Measurements from ENCODE around the gene TMEM50B. TPM values are rescaled to one million over a fixed set of nuclear protein-coding genes. Genes with fewer than 3 reads are reported as not detected.

TMEM50B gene
- total and polyA plus RNA-seq, 2 experiments from 2014 or later: 25.1 to 26.1 TPM

- no peak overlapping the region for H3K27ac Mint-ChIP-seq
- Histone ChIP-seq H3K4me2 (no peak overlapping the region), H3K27me3 (ENCODE audit: insufficient read depth) (no peaks in the 10 kb centered on the region)
These were observed 46.2 kb downstream of the TMEM50B start for GRCh38 chr21:33433425-33434114.

More at GRCh38 chr21:33433425-33434114, 46.2 kb downstream of the TMEM50B start:
- no peaks in the 10 kb centered on the region for H3K79me2 ChIP-seq (replicated peaks; ENCODE audit: insufficient read depth)
- no peaks in the 10 kb centered on the region for H3K4me1 ChIP-seq (ENCODE audit: insufficient read depth)
- Mint-ChIP-seq H3K27me3 (ENCODE audit: insufficient read depth, low read depth, poor library complexity) (peaks cover 2% of the 10 kb centered on the region), H3K36me3 (ENCODE audit: low read depth) (peaks cover 58% of the 10 kb centered on the region), H3K4me3 (no peak overlapping the region), H3K9me3 (no peaks in the 10 kb centered on the region), H3K4me1 (no peaks in the 10 kb centered on the region)
- no peaks in the 10 kb centered on the region for H3K9me2 ChIP-seq (ENCODE audit: insufficient read depth)
- peaks cover 4% of the 10 kb centered on the region for H4K20me1 ChIP-seq (replicated peaks; ENCODE audit: insufficient read depth)
- 0 out of 2 replicates have a peak, but pooled peaks cover 4% of the 10 kb centered on the region for H3F3A ChIP-seq (replicated peaks; ENCODE audit: low read depth)
- no peak overlapping the region for H2AFZ ChIP-seq
- TF ChIP-seq EZH2 (IDR thresholded peaks at IDR 0.05; ENCODE audit: low read depth, unreplicated experiment) (no peak), NANOG (IDR thresholded peaks at IDR 0.05; ENCODE audit: borderline replicate concordance) (no peak), ZNF331 (CRISPR knock-in tag; IDR thresholded peaks at IDR 0.05; ENCODE audit: low read depth) (no peak), JUNB (IDR thresholded peaks at IDR 0.05; ENCODE audit: unreplicated experiment) (no peak), CREB1 (CRISPR knock-in tag; IDR thresholded peaks at IDR 0.05; ENCODE audit: low read depth) (no peak), ETS1 (IDR thresholded peaks at IDR 0.05) (no peak), REST (IDR thresholded peaks at IDR 0.05; ENCODE audit: unreplicated experiment) (no peak), EZH2phosphoT487 (IDR thresholded peaks at IDR 0.05; ENCODE audit: unreplicated experiment) (no peak), STAT1 (IDR thresholded peaks at IDR 0.05; ENCODE audit: unreplicated experiment) (no peak), ZNF114 (CRISPR knock-in tag; IDR thresholded peaks at IDR 0.05) (no peak), ZNF462 (CRISPR knock-in tag; IDR thresholded peaks at IDR 0.05) (no peak), POLR2AphosphoS5 (IDR thresholded peaks at IDR 0.05; ENCODE audit: low read depth) (no peak)
- H3K27ac ChIP-seq (ENCODE audit: low read depth): no peak overlapping the region
- no peak overlapping the region for H3K4me3 ChIP-seq
- no peak for DNase-seq (ENCODE audit: low spot score)
- ATAC-seq: no peak
- H3K36me3 ChIP-seq (ENCODE audit: insufficient read depth): peaks cover 17% of the 10 kb centered on the region

Measured in GM23338 (cell line).